AG04450 (cell line): ENCODE results near the gene CFAP46. TPM values are rescaled to one million over a fixed set of nuclear protein-coding genes. Genes with fewer than 3 reads are reported as not detected.

Source experiments
- CTCF ChIA-PET: fragments of 300-600, 350-600 bp; formaldehyde crosslinking; extraction: SDS; loops from one replicate; lab custom pipeline; 2022; ENCODE audit warnings: antibody characterized with exemption, inconsistent platforms; lab: Charles Lee
- POLR2A ChIA-PET: fragments of 350-600 bp; formaldehyde crosslinking; extraction: SDS; loops from one replicate; lab custom pipeline; 2021; ENCODE audit warnings: antibody characterized with exemption, inconsistent platforms; lab: Yijun Ruan, JAX
- DNase-seq: peaks from one replicate; pipeline ENCODE4 v3.0.0-alpha.2; 2011; ENCODE audit warnings: low read depth, low spot score
- H3K27ac ChIP-seq: one replicate; pipeline ENCODE4 v1.5.1; 2012; ENCODE audit warnings: low read depth, low read length, control low read depth
- H3K27me3 ChIP-seq: one replicate; pipeline ENCODE4 v1.6.0; 2012; ENCODE audit warnings: low read length; ENCODE audit not compliant: control insufficient read depth, insufficient read depth
- H3K4me3 ChIP-seq: 2 replicates; pipeline ENCODE4 v1.5.1; 2011; ENCODE audit warnings: mild to moderate bottlenecking, low read depth, low read length, control low read depth
- H3K9me3 ChIP-seq: 2 replicates; pipeline ENCODE4 v1.5.1; 2012; ENCODE audit warnings: low read length; ENCODE audit not compliant: control insufficient read depth, insufficient read depth
- CTCF ChIP-seq: IDR thresholded peaks from 2 replicates; pipeline ENCODE4 v1.5.1; 2011; ENCODE audit warnings: low read depth, low read length, control low read depth, inconsistent platforms
- polyA plus RNA-seq: library from polyadenylated mRNA; depleted of rRNA; stranded (reverse); fragments of >200 nt; gene quantifications from 2 replicates; pipeline ENCODE4 v1.2.3, GENCODE V29; 2011

CFAP46 gene
- polyA plus RNA-seq, 1 experiment, result 2.7 TPM

GRCh38 chr10:132875435-132875834 lies 66.9 kb downstream of the CFAP46 start:
- no peak for DNase-seq
- CTCF ChIA-PET, result interaction anchor here (1.4 kb wide), 1 partner anchor 29 kb away, joined by 3 read pairs; no protein-coding TSS in a partner anchor
- Histone ChIP-seq H3K4me3 (no peak overlapping the region), H3K9me3 (no peaks in the 10 kb centered on the region; the same call in 1 of the 2 replicates), H3K27ac (no peak overlapping the region), H3K27me3 (peaks cover 16% of the 10 kb centered on the region)
- POLR2A ChIA-PET, result no interaction called here
- TF ChIP-seq CTCF, result no peak

GRCh38 chr10:132873395-132873794 lies 69.0 kb downstream of the CFAP46 start:
- DNase-seq, result no peak
- ChIA-PET POLR2A (no interaction called here), CTCF (no interaction called here)
- Histone ChIP-seq H3K27ac (no peak overlapping the region), H3K27me3 (peaks cover 7% of the 10 kb centered on the region), H3K9me3 (no peaks in the 10 kb centered on the region; the same call in 1 of the 2 replicates), H3K4me3 (no peak overlapping the region)
- no peak for TF ChIP-seq CTCF

DNA sequence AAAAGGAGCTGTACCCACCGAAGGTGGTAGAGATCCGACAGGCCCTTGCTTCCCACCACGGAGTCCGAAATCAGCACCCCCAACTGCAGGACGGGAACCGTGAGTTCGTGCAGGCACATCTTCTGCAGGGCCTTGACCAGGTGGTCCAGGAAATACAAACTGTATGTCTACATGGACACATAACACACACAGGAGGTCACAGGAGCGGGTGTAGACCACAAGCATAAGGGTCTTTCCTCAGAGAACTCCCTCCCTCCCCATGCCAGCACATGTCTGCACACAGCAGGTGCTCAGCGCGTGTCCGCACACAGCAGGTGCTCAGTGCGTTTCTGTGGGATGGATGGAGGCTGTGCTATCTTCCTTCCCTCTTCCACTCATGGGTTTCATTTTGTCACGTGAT lies 69.7 kb downstream of the CFAP46 start:
- Histone ChIP-seq H3K27ac (no peak overlapping the region), H3K27me3 (peaks cover 7% of the 10 kb centered on the region), H3K4me3 (no peak overlapping the region), H3K9me3 (no peaks in the 10 kb centered on the region; the same call in 1 of the 2 replicates)
- CTCF ChIA-PET, result no interaction called here
- no peak for DNase-seq
- no peak for TF ChIP-seq CTCF
- POLR2A ChIA-PET, result no interaction called here

- no peak for TF ChIP-seq CTCF
- Histone ChIP-seq H3K4me3 (no peak overlapping the region), H3K9me3 (no peaks in the 10 kb centered on the region; the same call in 1 of the 2 replicates), H3K27ac (no peak overlapping the region), H3K27me3 (peaks cover 5% of the 10 kb centered on the region)
- POLR2A ChIA-PET, result no interaction called here
- CTCF ChIA-PET, result no interaction called here
- DNase-seq, result no peak
Observed at GRCh38 chr10:132870426-132870825, 71.9 kb downstream of the CFAP46 start.

- peaks cover 5% of the 10 kb centered on the region for H3K27me3 ChIP-seq
- H3K4me3 ChIP-seq, result no peak overlapping the region
- no peak for DNase-seq
- ChIA-PET POLR2A (no interaction called here), CTCF (no interaction called here)
- H3K27ac ChIP-seq, result no peak overlapping the region
- TF ChIP-seq CTCF, result no peak
- no peaks in the 10 kb centered on the region; the same call in 1 of the 2 replicates for H3K9me3 ChIP-seq
Observed at GRCh38 chr10:132869621-132870020, 72.7 kb downstream of the CFAP46 start.
